Gastrocnemius medialis (tissue), 4 donors: ENCODE results near the gene CHMP4A. TPM values are rescaled to one million over a fixed set of nuclear protein-coding genes. Genes with fewer than 3 reads are reported as not detected.

ENCODE experiments used
- ATAC-seq, 2 donors: fragments of 150-250 bp; one replicate each; pipeline ENCODE4 v1.9.1; 2016
- DNase-seq, 2 donors: peaks; one replicate each; pipeline ENCODE4 v3.0.0-alpha.2; 2019
- H3K27ac ChIP-seq, 4 donors: fragments of 200-600 bp; sonication (generic); 1 replicate in 1 of 4; 2 replicates in 3 of 4; pipeline ENCODE4 v1.5.1; 2016 to 2018; ENCODE audit warnings: mild to moderate bottlenecking in 2 of 4, moderate library complexity in 1 of 4
- H3K27me3 ChIP-seq, 3 donors: fragments of 200-600 bp; sonication (generic) in 2 of 3; 1 replicate in 1 of 3; 2 replicates in 2 of 3; pipeline versions ENCODE4 v1.5.1 to v1.6.0; 2016 to 2019; ENCODE audit warnings: mild to moderate bottlenecking in 1 of 3, moderate library complexity in 1 of 3
- H3K36me3 ChIP-seq, 2 donors: fragments of 200-600 bp; sonication (generic) in 1 of 2; one replicate each; pipeline ENCODE4 v1.5.1; 2017 to 2018
- H3K4me1 ChIP-seq, 2 donors: fragments of 200-600 bp; sonication (generic) in 1 of 2; one replicate each; pipeline ENCODE4 v1.5.1; 2016 to 2017; ENCODE audit warnings: mild to moderate bottlenecking in 2 of 2
- H3K4me3 ChIP-seq, 4 donors: fragments of 200-600 bp; sonication (generic) in 3 of 4; 1 replicate in 1 of 4; 2 replicates in 3 of 4; pipeline ENCODE4 v1.5.1; 2016 to 2019; ENCODE audit warnings: mild to moderate bottlenecking in 2 of 4
- H3K9me3 ChIP-seq, 3 donors: fragments of 200-600 bp; sonication (generic) in 2 of 3; 1 replicate in 1 of 3; 2 replicates in 2 of 3; pipeline ENCODE4 v1.5.1; 2016 to 2019
- POLR2A ChIP-seq, 2 donors: fragments of 450-650 bp; IDR thresholded peaks; one replicate each; pipeline ENCODE4 v1.6.1; 2017; ENCODE audit warnings: antibody characterized with exemption in 2 of 2, mild to moderate bottlenecking in 2 of 2, moderate library complexity in 2 of 2
- in situ Hi-C, 4 donors: fragments of 200-750 bp; cut with MboI; loops; one replicate each; pipeline versions ENCODE4 v1.15.0 to v1.8.0; 2017; ENCODE audit warnings: low sequenced_read_pairs in 4 of 4
- intact Hi-C: fragments of 100-400 bp; cut with DNase I; formaldehyde crosslinking; loops from one replicate; pipeline ENCODE4 v1.15.1; 2023; ENCODE audit warnings: low total_unique reads
- total RNA-seq, 4 donors: library from RNA; depleted of rRNA; stranded (reverse); fragments of >200 nt; gene quantifications; one replicate each; pipeline versions ENCODE4 v1.1.0 to v1.2.3, GENCODE V29; 2016
- TF ChIP-seq, protein P1 (sequence below), 5 experiments: fragments of 450-650 bp in 3 of 5; fragments of 200-600 bp in 2 of 5; sonication (generic) in 2 of 5; IDR thresholded peaks in 4 of 5; conservative IDR thresholded peaks in 1 of 5; 1 replicate in 4 of 5; 2 replicates in 1 of 5; pipeline ENCODE4 v1.5.1; 2016 to 2019; ENCODE audit warnings: antibody characterized with exemption in 5 of 5, mild to moderate bottlenecking in 3 of 5, moderate library complexity in 3 of 5

CHMP4A gene
- total RNA-seq, 4 donors from 2014 or later: 13.6 to 29.8 (median 20.7) TPM

DNA sequence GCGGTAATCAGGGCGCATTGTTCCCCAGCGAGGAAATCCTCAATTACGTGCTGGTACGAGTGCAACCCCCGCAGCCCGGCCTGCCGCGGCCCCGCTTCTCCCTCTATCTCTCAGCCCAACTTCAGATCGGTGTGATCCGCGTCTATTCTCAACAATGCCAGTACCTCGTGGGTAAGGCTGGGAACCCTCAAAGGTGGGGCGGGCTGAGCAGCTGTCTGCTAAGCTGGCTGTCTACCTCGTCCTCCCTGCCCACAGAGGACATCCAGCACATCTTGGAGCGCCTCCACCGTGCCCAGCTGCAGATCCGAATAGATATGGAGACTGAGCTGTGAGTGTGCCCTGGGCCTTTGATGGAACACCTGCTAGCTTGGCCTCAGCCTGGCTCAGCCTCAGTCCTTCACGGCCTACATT, 40.4 kb downstream of the CHMP4A start:
- in situ Hi-C loops: no loop called here
- Histone ChIP-seq H3K4me3 (no peak overlapping the region), H3K4me1 (peaks cover 4 to 5% of the 10 kb centered on the region in 2 donors), H3K36me3 (peaks cover 0 to 2% of the 10 kb centered on the region in 2 donors), H3K27ac (no peak overlapping the region), H3K9me3 (no peaks in the 10 kb centered on the region), H3K27me3 (peaks cover 9 to 21% (median 15%) of the 10 kb centered on the region in 3 donors)
- DNase-seq: no peak
- peak in 1 of 2 donors; percentile 36 for ATAC-seq
- TF ChIP-seq POLR2A (IDR thresholded peaks at IDR 0.05): no peak
- TF ChIP-seq, protein P1, sequence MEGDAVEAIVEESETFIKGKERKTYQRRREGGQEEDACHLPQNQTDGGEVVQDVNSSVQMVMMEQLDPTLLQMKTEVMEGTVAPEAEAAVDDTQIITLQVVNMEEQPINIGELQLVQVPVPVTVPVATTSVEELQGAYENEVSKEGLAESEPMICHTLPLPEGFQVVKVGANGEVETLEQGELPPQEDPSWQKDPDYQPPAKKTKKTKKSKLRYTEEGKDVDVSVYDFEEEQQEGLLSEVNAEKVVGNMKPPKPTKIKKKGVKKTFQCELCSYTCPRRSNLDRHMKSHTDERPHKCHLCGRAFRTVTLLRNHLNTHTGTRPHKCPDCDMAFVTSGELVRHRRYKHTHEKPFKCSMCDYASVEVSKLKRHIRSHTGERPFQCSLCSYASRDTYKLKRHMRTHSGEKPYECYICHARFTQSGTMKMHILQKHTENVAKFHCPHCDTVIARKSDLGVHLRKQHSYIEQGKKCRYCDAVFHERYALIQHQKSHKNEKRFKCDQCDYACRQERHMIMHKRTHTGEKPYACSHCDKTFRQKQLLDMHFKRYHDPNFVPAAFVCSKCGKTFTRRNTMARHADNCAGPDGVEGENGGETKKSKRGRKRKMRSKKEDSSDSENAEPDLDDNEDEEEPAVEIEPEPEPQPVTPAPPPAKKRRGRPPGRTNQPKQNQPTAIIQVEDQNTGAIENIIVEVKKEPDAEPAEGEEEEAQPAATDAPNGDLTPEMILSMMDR (IDR thresholded peaks at IDR 0.05 in 4 of 5, conservative IDR thresholded peaks at IDR 0.05 in 1 of 5): no peak
- intact Hi-C loops: no loop called here

DNA sequence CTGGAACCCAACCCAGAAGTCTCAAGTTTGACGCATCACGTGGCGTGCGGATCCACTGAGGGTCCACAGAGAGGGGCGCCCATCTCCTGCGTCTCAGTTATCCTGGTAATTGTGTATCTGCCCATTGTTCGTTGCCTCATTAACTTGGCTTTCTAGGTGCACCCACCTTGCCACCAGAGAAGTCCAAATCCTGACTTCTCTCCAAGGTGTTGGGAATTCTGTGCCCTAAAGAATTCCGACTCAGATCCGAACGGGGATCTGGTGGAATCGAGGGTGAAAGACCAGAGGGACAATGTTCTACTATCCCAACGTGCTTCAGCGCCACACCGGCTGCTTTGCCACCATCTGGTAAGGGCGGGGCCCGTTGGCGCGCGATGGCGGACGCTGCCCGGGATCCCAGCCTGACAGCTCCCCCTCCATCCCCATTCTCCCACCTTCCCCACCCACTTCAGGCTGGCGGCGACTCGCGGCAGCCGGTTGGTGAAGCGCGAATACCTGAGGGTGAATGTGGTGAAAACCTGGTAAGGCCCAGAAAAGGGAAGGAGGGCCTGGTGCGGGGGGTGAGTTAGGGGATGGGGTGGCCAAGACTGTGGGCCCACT, 40.9 kb downstream of the CHMP4A start:
- Histone ChIP-seq H3K4me1 (peaks cover 4 to 5% of the 10 kb centered on the region in 2 donors), H3K9me3 (no peaks in the 10 kb centered on the region), H3K4me3 (peak overlapping the region in 1 of 4 donors; percentile 21), H3K36me3 (no peaks in the 10 kb centered on the region), H3K27me3 (peaks cover 9 to 21% (median 15%) of the 10 kb centered on the region in 3 donors), H3K27ac (no peak overlapping the region)
- no peak for TF ChIP-seq POLR2A (IDR thresholded peaks at IDR 0.05)
- ATAC-seq: peak in 1 of 2 donors; percentile 17
- in situ Hi-C loops: no loop called here
- intact Hi-C loops: no loop called here
- no peak for DNase-seq

DNA sequence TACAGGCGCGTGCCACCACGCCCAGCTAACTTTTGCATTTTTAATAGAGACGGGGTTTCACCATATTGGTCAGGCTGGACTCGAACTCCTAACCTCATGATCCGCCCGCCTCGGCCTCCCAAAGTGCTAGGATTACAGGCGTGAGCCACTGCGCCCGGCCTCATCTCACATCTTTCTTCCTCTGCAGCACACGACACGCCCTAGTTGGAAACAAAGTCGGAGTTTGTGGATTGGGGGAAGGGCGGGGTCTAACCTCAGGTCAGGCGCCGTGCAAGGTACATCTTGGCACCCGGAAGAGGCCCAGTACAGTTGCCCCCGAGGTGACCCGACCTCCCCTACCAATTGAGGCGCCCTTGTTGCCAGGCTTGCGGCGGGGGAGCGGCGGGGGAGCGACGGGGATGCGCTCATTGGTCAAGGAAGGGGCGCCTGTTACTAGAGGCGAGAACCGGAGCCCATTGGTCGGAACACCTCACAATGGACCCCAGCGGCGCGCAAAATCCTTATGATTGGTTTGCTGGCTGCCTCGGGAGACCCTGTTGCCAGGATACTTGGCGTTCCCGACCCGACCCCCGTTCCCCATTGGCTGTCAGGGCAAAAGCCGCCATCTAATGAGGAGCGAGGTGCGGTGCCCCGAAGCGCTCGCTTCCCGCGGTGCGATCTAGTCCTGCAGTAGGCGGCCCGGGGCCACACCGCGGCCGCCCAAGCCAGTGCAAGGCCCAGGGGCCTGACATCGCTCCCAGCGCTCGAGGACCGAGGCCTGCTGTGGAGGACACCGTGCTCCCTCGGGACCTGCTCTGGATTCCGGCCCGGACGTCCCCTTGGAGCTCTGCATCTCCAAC, 41.6 kb downstream of the CHMP4A start, which contains the start of gene REC8:
REC8 (plus strand) TSS at position 659 of the 839 bp plus-strand sequence. CDS start 473 bp downstream, outside the sequence.
- in situ Hi-C loops (no loop called here), intact Hi-C loops (no loop called here)
- peak in 1 of 2 donors; percentile 44 for ATAC-seq
- Histone ChIP-seq H3K27me3 (peaks cover 9 to 21% (median 15%) of the 10 kb centered on the region in 3 donors), H3K27ac (no peak within 1 kb of the TSS), H3K36me3 (no peaks in the 10 kb centered on the region), H3K4me1 (peaks cover 4 to 5% of the 10 kb centered on the region in 2 donors), H3K4me3 (peak within 1 kb of the TSS in 1 of 4 donors; percentile 21), H3K9me3 (no peaks in the 10 kb centered on the region)
- peak in 1 of 2 donors; percentile 32 for DNase-seq
- TF ChIP-seq POLR2A (IDR thresholded peaks at IDR 0.05): no peak
- TF ChIP-seq, protein P1 (IDR thresholded peaks at IDR 0.05 in 4 of 5, conservative IDR thresholded peaks at IDR 0.05 in 1 of 5): no peak

DNA sequence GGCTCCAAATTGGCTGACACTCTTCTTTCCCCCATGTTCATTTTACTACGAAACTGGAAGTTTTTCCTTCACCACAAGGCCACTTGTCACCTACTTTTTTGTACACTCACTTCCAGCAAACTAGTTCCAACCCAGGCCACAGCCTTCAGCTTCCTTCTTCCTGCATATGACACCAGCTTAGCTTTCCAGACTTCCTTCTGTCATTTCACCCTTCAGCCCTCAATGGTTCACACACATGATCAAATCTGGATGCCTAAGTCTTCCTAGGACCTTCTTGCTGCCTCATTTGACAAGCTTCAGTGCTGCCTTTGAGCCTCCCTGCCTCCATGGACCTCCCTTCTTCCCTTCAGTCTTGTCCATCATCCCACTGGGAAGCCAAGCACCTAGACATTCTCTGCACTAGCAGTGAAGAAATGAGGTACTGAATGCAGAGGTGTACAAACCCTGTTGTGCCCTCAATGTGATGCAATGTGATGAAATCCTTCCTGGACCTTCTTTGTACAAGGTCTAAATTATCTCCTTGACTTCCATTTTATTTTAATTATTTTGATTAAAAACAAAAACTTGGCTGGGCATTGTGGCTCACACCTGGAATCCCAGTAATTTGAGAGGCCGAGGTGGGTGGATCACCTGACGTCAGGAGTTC, 45.7 kb downstream of the CHMP4A start:
- no peak overlapping the region for H3K27ac ChIP-seq
- no peaks in the 10 kb centered on the region for H3K9me3 ChIP-seq
- intact Hi-C loops (loop anchor here (10.0 kb wide), 1 partner anchor 127 kb away; the partner anchor contains the start of genes DHRS1 and NOP9), in situ Hi-C loops (no loop called here)
- TF ChIP-seq, protein P1 (IDR thresholded peaks at IDR 0.05 in 4 of 5, conservative IDR thresholded peaks at IDR 0.05 in 1 of 5): no peak
- no peak for TF ChIP-seq POLR2A (IDR thresholded peaks at IDR 0.05)
- H3K4me1 ChIP-seq: peaks cover 13% of the 10 kb centered on the region in 2 donors
- H3K4me3 ChIP-seq: no peak overlapping the region
- peaks cover 0 to 38% of the 10 kb centered on the region in 2 donors for H3K36me3 ChIP-seq
- DNase-seq: no peak
- no peak for ATAC-seq
- peaks cover 9 to 21% (median 14%) of the 10 kb centered on the region in 3 donors for H3K27me3 ChIP-seq
